OCI-LY3 (cell line): ENCODE measurements around the gene SIGLEC12.

Experiments used
- EZH2phosphoT487 ChIP-seq: fragments of 200-600 bp; shearing (Covaris generic); IDR thresholded peaks from 2 replicates; pipeline ENCODE4 v1.6.1; 2018; ENCODE audit warnings: antibody characterized with exemption, mixed run types, low read depth
- TF ChIP-seq, protein P1 (sequence below): fragments of 200-600, 300-600 bp; sonication (generic); IDR thresholded peaks from 2 replicates; pipeline ENCODE4 v1.5.1; 2014; ENCODE audit warnings: antibody characterized with exemption, low read length, low read depth

DNA sequence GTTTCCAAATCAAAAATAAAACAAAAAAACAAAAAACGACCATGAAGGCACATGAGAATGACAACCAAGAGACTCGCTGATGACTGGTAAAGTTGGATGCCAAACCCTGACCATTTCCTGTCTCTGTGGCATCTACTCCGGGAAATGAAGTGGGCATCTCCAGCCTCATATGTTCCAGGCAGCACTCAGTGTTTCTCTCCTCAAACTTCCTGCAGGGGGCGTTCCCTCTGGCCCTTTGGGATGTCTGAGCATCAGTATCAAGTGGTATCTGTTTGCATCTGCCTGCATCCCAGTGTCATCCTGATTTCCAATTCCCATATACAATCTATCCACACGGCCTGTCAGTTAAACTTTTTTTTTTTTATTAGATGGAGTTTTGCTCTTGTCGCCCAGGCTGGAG is 9.8 kb upstream of the SIGLEC12 start:
- TF ChIP-seq, protein P1, sequence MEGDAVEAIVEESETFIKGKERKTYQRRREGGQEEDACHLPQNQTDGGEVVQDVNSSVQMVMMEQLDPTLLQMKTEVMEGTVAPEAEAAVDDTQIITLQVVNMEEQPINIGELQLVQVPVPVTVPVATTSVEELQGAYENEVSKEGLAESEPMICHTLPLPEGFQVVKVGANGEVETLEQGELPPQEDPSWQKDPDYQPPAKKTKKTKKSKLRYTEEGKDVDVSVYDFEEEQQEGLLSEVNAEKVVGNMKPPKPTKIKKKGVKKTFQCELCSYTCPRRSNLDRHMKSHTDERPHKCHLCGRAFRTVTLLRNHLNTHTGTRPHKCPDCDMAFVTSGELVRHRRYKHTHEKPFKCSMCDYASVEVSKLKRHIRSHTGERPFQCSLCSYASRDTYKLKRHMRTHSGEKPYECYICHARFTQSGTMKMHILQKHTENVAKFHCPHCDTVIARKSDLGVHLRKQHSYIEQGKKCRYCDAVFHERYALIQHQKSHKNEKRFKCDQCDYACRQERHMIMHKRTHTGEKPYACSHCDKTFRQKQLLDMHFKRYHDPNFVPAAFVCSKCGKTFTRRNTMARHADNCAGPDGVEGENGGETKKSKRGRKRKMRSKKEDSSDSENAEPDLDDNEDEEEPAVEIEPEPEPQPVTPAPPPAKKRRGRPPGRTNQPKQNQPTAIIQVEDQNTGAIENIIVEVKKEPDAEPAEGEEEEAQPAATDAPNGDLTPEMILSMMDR = peak; percentile 53
- no peak for TF ChIP-seq EZH2phosphoT487
